ENCODE measurements around the gene TMEM190. TPM values are rescaled to one million over a fixed set of nuclear protein-coding genes. Genes with fewer than 3 reads are reported as not detected.

TMEM190 gene
- total and polyA plus RNA-seq, 2 experiments from 2014 or later = 6.6 TPM; not detected in 1

- Histone ChIP-seq H3K4me1 (ENCODE audit: insufficient read depth) (peaks cover 23% of the 10 kb centered on the region), H3K9me3 (ENCODE audit: low read depth) (no peaks in the 10 kb centered on the region), H3K4me2 (no peak overlapping the region), H3K27ac (no peak overlapping the region), H3K36me3 (replicated peaks; ENCODE audit: insufficient read depth, low read depth) (no peaks in the 10 kb centered on the region), H3K4me3 (no peak overlapping the region), H3K27me3 (no peaks in the 10 kb centered on the region), H4K20me1 (ENCODE audit: insufficient read depth, poor library complexity, severe bottlenecking) (peaks cover 47% of the 10 kb centered on the region), H3K9me2 (replicated peaks; ENCODE audit: insufficient read depth) (no peaks in the 10 kb centered on the region), H2AFZ (no peak overlapping the region), H3K79me2 (peaks cover 34% of the 10 kb centered on the region)
- 91% methylated on average over 12 of the region's 12 CpGs for WGBS (ENCODE audit: low lambda C conversion rate, missing lambda C conversion rate)
- TF ChIP-seq EZH2 (IDR thresholded peaks at IDR 0.05; ENCODE audit: borderline replicate concordance) (no peak), EZH2phosphoT487 (IDR thresholded peaks at IDR 0.05; ENCODE audit: low read depth, severe bottlenecking, unreplicated experiment) (no peak)
- DNase-seq (ENCODE audit: low spot score) = no peak
Measured at GRCh38 chr19:55391191-55391670, 14.6 kb downstream of the TMEM190 start.

- WGBS (ENCODE audit: low lambda C conversion rate, missing lambda C conversion rate) = 53% methylated on average over 18 of the region's 18 CpGs
- peaks cover 39% of the 10 kb centered on the region for H4K20me1 ChIP-seq (ENCODE audit: insufficient read depth, poor library complexity, severe bottlenecking)
- no peak overlapping the region for H2AFZ ChIP-seq
- no peak overlapping the region for H3K4me3 ChIP-seq
- H3K27me3 ChIP-seq = no peaks in the 10 kb centered on the region
- no peaks in the 10 kb centered on the region for H3K36me3 ChIP-seq (replicated peaks; ENCODE audit: insufficient read depth, low read depth)
- no peak overlapping the region for H3K27ac ChIP-seq
- H3K79me2 ChIP-seq = peaks cover 27% of the 10 kb centered on the region
- no peak overlapping the region for H3K4me2 ChIP-seq
- no peaks in the 10 kb centered on the region for H3K9me2 ChIP-seq (replicated peaks; ENCODE audit: insufficient read depth)
- H3K9me3 ChIP-seq (ENCODE audit: low read depth) = no peaks in the 10 kb centered on the region
- no peak for DNase-seq (ENCODE audit: low spot score)
- peaks cover 19% of the 10 kb centered on the region for H3K4me1 ChIP-seq (ENCODE audit: insufficient read depth)
- TF ChIP-seq CTCF (IDR thresholded peaks at IDR 0.05; ENCODE audit: poor library complexity) = no peak
- TF ChIP-seq EZH2 (IDR thresholded peaks at IDR 0.05; ENCODE audit: borderline replicate concordance) = no peak
- TF ChIP-seq EZH2phosphoT487 (IDR thresholded peaks at IDR 0.05; ENCODE audit: low read depth, severe bottlenecking, unreplicated experiment) = no peak
Measured at GRCh38 chr19:55391702-55392615, 15.3 kb downstream of the TMEM190 start.

- H3K79me2 ChIP-seq = peaks cover 15% of the 10 kb centered on the region
- H3K4me1 ChIP-seq (ENCODE audit: insufficient read depth) = peaks cover 8% of the 10 kb centered on the region
- peaks cover 28% of the 10 kb centered on the region for H4K20me1 ChIP-seq (ENCODE audit: insufficient read depth, poor library complexity, severe bottlenecking)
- no peaks in the 10 kb centered on the region for H3K9me2 ChIP-seq (replicated peaks; ENCODE audit: insufficient read depth)
- H3K4me2 ChIP-seq = no peak overlapping the region
- TF ChIP-seq EZH2 (IDR thresholded peaks at IDR 0.05; ENCODE audit: borderline replicate concordance) (no peak), CTCF (IDR thresholded peaks at IDR 0.05; ENCODE audit: poor library complexity) (no peak), EZH2phosphoT487 (IDR thresholded peaks at IDR 0.05; ENCODE audit: low read depth, severe bottlenecking, unreplicated experiment) (no peak)
- no peaks in the 10 kb centered on the region for H3K27me3 ChIP-seq
- WGBS (ENCODE audit: low lambda C conversion rate, missing lambda C conversion rate) = 62% methylated on average over 17 of the region's 18 CpGs
- H2AFZ ChIP-seq = no peak overlapping the region
- no peak for DNase-seq (ENCODE audit: low spot score)
- no peaks in the 10 kb centered on the region for H3K36me3 ChIP-seq (replicated peaks; ENCODE audit: insufficient read depth, low read depth)
- no peak overlapping the region for H3K27ac ChIP-seq
- no peak overlapping the region for H3K4me3 ChIP-seq
- no peaks in the 10 kb centered on the region for H3K9me3 ChIP-seq (ENCODE audit: low read depth)
Measured at GRCh38 chr19:55392820-55393761, 16.5 kb downstream of the TMEM190 start.

All from hepatocyte (in vitro differentiated cells).